ENCODE results near the gene ZNF195.
A peak's percentile ranks its signal among the peaks of the same experiment; 100 is the strongest.
"Not testable (repeated sequence)": the region's sequence is repeated elsewhere in the genome, so short reads cannot be mapped to it uniquely, and the experiment has no call there.

Gene ZNF195

GRCh38 chr11:3346587-3346986, 32.4 kb downstream of the ZNF195 start:
- DNase-seq, result no peak

GRCh38 chr11:3345736-3346135, 33.2 kb downstream of the ZNF195 start:
- DNase-seq, result no peak

- no peak for DNase-seq
Observed at GRCh38 chr11:3344327-3345174, 34.4 kb downstream of the ZNF195 start.

DNA sequence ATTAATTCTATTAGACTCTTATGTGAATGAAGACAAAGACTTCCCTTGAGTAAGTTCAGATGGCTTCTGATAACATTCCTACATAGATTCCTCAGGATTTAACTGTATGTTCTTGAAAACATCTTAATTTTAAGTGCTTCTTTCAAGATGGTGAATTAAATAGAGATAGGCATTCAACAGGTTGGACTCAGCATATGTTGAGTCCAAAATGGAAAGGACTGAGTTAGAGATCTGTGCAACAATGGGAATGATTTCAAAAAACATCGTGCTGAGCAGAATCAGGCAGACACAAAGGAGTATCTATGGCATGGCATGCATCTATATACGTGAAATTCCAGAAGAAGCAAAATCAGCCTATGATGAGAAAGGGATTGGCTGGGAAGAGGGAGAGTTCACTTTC, 36.2 kb downstream of the ZNF195 start:
- DNase-seq, result no peak

GRCh38 chr11:3341298-3341697, 37.6 kb downstream of the ZNF195 start:
- peak; percentile 84 for DNase-seq

- no peak for DNase-seq
Observed at GRCh38 chr11:3340025-3340424, 38.9 kb downstream of the ZNF195 start.

- no peak for DNase-seq
Observed at GRCh38 chr11:3339340-3339624, 39.7 kb downstream of the ZNF195 start.

DNA sequence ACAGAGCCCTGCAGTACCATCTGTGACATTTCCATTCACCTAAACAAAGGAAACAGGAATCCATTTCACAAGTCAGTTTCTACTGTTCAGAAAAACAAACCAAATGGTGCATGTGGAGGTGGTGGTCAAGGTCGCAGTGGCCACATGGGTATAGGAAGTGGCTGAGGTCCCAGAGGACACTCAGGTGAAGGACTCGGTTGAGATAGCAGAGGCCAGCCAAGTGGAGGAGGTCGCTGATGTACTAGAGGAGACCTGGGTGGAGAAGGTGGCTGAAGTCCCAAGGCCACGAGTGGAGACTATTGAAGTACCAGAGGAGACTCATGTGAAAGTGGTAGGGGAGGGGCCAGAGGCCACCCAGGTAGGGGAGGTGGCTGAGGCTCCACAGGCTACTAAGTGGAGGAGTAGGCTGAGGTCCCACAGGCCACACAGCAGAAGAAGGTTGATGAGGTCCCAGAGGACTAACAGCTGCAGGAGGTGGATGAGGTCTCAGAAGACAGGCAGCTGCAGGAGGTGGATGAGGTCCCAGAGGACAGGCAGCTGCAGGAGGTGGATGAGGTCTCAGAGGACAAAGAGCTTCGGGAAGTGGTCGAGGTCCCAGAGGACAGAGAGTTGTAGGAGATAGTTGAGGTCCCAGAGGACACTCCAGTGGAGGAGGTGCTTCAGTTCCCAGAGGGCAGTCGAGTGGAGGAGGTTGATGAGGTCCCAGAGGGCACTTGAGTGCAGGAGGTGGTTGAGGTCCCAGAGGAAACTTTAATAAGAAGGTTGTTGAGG, 40.2 kb downstream of the ZNF195 start:
- DNase-seq, result no peak

DNA sequence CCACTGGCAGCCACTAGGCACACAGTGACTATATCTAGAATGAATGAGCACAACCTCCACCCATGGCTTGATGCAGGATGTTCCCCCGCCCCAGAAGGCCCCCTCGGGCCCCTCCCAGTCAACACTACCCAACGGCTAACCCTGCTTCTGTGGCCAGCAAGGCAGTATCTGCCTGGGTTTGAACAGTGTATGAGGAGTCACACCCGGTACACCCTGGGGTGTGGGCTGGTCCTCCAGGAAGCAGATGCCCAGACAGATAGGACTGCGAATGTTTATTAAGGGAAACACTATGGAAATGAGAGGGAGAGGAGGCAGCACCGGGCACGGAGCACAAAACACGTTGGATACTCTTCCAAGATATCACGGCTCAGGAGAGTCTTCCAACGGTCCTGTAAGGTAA, 42.5 kb downstream of the ZNF195 start:
- DNase-seq, result not testable (repeated sequence)

DNA sequence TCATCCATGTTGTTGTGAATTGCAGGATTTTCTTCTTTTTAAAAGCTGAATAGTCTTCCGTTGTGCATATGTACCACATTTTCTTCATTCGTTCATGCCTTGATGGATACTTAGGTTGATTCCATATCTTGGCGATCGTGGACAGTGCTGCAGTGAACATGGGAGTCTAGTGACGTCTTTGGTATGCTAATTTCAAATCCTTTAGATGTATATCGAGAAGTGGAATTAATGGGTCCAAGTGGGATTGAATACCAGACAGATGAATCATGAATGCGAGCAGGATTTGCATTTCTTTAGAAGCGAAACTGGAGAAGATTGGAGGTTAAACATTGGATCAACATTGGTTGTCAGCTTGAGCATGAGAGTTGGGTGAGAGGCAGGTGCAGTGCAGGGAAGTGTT, 45.8 kb downstream of the ZNF195 start:
- DNase-seq, result not testable (repeated sequence)

DNA sequence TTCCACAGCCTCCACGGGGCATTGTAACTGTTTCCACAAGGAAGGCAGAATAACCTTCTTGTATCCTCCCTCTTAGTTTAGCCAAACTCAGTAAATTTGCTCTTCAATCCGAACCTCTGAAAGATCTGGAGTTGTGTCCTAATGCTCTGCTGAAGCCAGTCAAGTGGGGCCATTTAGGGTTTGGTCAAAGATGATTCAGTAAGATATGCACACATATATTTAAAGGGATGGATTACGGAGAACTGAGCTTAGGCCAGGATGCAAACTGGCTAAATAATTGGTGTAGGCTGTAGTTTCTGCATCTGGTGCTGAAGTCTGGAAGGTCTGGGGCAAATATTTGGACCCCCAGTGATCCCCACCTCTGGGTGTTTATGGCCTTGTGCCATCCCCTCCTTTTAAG, 47.9 kb downstream of the ZNF195 start:
- DNase-seq, result not testable (repeated sequence)

GRCh38 chr11:3330064-3330463, 48.9 kb downstream of the ZNF195 start:
- DNase-seq, result not testable (repeated sequence)

GRCh38 chr11:3328503-3328902, 50.4 kb downstream of the ZNF195 start:
- DNase-seq, result not testable (repeated sequence)

DNA sequence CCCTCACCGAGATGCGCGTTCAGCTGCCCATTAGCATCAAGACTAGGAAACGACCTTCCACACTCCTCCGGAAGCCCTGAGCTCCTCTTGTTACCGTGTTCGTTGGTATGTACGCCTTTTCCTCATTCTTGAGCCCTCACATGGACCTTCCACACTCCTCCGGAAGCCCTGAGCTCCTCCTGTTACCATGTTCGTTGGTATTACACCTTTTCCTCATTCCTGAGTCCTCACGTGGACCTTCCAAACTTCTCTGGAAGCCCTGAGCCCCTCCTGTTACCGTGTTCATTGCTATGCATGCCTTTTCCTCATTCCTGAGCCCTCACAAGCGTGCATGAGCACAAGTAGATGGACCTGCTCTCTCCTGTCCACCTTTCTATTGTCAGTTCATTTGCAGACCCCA, 52.5 kb downstream of the ZNF195 start:
- DNase-seq, result not testable (repeated sequence)

GRCh38 chr11:3324724-3325123, 54.2 kb downstream of the ZNF195 start:
- DNase-seq, result not testable (repeated sequence)

All from activated CD4-positive, alpha-beta T cell treated with anti-CD3 and anti-CD28 coated beads for 48 hours (primary cell).